Stimulated activated CD4-positive, alpha-beta T cell treated with anti-CD3 and anti-CD28 coated beads, Interleukin-1b, Interleukin-23, amount 100 ng/mL, for 24 hours (primary cell): ENCODE measurements around the gene APBB1.
A peak's percentile ranks its signal among the peaks of the same experiment; 100 is the strongest.

Source experiments
- DNase-seq, 4 experiments: peaks; one replicate each; pipeline ENCODE4 v3.0.0-alpha.2; 2020; ENCODE audit warnings: low read depth in 4 of 4, low spot score in 1 of 4

APBB1 gene

DNA sequence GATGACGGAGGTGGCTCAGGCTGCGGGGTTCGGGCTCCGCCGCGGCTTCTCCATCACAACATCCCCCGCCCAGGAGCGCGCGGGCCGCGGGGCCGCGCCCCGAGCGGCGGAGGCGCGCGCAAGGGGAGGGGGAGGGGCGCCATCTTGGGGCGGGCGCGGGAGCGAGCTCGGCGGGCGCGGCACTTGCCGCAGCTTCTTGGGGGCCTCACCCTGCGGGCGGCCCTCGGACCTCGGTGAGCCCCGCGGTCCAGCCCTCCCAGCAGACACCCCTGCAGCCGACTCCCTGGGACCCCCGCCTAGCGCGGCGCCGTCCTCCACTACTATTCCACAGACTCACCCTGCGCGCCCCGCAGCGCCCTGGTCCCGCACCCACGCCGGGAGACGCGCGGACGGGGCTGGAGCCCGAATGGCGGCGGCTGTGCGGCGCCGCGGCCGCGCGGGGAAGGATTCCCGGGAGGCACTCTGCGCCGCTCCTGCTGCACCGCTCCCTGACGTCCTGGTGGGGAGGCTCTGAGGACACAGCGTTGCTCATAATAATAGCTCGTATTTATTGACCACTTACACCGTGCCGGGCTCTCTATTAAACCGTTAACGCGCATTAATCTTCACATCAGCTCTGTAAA is at the start of gene APBB1:
Gene APBB1 (minus strand): TSS at position 86 of the 623 bp plus-strand sequence. CDS start 7,747 bp downstream, outside the sequence.
- peak in 3 of 4 experiments; percentile 58 to 65 (median 64) for DNase-seq

DNA sequence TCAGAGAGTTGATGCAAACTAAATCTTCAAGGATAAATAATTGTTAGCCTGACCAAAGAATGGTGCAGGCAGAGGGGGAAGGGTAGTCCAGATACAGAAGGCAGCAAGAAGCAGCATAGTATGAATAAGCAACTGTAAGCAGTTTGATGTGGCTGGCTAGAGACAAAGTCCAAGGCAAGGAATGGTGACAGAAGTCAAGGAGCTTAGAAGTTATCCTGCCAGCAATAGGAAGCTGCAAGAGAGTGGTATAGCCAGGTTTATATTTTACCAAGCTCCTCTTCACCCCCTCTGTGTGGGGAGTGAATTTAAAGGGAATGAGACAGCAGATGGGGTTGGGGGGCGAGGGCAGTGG is 40.2 kb upstream of the APBB1 start:
- no peak for DNase-seq

DNA sequence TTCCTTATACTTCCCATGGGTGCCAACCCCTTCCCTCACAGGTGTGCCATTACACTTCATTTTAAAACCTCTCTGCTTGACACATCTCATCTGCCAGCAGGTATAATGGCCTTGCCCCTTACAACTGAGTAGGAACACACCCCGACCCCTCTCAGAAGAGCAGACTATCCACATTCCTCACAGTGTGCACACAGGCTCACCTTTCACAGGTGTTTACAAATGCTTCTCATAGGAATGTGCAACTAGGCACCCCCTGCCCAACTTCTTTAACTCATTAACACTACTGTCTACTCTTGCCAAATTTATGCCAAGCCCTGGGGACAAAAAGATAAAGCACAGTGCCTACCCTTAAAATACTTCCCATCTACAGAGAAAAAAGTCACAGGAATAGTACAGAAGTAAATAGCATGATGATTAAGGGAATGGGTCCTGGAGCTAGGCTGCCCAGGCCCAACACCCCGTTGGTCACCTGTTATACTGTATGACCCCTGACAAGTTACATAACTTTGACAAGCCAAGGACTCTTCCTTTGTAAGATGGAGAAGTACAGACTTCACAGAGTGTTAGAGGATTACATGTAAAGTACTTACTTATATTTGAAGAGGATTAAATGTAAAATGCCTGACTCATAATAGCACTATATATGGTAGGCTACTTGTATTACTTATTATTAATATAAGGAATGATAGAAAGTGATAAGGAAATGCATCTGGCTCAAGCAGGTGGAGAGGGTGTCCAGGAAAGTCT is 39.6 kb upstream of the APBB1 start:
- DNase-seq = no peak

DNA sequence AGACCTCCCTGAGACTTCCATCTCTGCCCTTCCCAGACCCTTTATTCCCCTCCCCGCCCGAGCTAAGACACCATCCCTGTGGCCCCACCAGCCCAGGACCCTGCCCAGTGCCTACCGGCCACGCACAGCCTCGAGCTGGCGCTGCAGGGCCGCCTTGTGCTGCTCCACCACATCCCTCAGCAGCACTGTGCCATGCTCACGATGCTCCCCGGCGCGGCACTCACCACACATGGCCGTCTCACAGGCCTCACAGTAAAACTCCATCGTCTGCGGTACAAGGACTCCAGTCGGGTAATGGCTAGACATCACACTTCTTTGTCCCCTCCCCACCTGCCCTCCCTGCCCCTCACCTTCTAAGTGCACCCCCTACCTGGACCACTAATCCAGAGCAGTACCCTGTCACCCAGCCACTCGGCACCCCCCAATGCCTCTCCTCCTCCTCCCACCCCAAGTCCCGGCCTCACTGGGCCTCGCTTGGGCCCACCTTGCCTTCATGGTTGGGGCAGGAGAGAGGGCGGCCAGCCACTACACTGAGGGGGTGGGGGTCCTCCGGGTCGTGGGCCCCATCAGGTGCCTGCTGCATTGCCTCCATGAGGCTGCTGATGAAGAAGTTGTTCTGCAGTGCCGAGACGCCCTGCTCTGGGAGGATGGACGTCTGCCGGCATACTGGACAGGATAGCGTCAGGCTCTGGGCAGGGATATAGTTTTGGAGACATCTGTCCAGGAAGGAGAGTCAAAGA is 38.9 kb upstream of the APBB1 start:
- DNase-seq = no peak

DNA sequence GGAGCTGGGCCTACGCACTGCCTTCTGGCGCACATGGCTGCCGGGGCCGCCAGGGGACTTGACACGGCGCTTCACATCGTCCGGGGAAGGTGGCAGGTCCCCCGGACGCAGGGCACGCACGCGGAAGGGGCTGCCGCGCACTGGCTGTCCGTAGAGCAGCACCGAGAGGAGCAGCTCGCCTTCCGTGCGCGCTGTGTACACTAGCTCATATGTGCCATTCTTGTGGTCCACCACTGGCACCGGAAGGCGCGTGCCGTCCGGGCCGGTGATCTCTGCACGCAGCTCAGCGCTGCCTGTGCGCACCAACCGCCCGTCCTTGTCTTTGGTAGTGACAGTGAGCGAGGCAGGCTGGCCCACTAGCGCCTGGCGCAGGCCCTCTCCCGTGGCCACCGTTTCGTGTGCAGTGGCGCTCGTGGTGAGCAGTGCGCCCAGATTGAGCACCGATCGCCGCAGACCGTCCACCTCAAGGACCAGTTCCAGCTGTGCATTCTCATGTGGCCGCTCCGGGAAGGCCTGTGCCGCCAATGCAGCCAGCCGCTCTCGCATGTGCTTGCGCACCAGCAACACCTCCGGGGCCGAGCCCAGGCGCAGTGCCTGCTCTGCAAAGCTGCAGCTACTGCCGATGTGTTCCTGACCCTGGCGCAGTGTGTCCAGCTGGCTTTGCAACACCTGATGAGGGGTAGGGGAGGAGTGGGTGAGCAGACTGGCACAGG is 37.6 kb upstream of the APBB1 start:
- DNase-seq = no peak

DNA sequence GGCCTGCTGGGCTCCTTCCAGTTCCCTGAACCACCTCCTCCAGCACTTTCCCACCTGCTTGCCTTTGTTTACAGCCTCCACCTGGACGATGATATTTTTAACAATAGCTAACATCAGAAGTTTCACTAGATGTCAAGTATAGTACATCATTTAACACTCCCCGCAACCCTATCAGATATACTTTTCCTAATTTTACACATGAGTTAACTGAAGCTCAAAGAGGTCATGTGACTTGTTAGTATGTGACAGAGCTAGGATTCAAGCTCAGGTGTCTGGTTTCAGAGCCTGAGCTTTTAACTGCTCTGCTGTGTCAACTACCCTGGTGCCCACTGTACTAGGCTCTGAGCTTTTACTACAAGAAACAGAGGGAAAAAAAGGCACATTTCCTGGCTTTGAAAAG is 36.2 kb upstream of the APBB1 start:
- no peak for DNase-seq

DNA sequence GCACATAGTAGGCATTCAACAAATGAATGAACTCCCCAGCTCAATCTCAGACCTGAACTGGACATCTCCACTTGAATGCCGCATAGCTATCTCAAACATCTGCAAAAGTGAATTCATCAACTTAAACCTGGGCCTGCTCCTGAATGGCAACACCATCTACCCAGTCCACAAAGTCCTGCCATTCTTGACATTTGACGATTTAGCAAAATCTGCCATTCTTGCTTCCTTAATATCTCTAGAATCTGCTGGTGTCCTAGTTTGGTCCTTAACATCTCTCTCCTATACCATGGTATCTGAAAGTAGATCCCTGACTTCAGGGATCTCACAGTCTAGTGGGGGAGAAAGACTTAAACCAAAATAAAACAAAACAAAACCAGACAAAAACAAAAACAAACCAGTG is 34.3 kb upstream of the APBB1 start:
- DNase-seq = no peak

DNA sequence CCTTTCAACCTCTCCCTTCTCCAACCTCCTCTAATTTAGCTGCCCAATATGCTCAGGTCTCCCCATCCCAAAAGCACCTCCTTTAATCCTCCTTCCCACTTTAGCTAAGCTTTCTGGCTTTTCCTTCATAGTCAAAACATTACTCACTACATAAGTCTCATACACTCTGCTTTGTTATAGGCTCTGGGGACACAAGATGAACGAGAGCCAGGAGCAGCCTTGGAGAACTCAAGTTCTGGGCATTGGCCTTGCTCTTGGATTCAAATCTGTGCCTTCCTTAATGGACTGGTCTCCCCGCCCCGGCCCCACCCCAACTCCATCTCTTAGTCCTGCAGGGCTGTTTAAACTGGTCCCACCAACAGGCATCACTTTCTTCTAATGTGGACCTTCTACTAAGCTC is 33.3 kb upstream of the APBB1 start:
- DNase-seq = no peak

DNA sequence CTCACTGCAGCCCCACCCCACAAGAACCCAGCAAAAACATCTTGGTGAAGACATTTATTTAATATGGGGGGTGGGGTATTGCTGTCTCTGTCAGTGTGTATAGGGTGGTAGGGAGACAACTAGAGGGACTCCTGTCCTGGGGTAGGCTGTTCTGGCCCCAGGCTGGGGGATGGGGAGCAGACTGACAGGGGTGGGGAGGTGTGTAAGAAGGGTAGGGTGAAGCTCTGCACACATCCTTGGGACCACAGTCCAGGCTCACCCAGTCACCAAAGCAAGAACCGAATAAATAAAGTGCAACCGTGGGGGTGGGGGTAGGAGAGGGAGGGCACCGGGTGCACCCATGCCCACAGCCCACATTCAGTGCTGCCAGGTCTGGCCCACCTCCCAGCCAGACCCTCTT is 29.7 kb upstream of the APBB1 start:
- no peak for DNase-seq

DNA sequence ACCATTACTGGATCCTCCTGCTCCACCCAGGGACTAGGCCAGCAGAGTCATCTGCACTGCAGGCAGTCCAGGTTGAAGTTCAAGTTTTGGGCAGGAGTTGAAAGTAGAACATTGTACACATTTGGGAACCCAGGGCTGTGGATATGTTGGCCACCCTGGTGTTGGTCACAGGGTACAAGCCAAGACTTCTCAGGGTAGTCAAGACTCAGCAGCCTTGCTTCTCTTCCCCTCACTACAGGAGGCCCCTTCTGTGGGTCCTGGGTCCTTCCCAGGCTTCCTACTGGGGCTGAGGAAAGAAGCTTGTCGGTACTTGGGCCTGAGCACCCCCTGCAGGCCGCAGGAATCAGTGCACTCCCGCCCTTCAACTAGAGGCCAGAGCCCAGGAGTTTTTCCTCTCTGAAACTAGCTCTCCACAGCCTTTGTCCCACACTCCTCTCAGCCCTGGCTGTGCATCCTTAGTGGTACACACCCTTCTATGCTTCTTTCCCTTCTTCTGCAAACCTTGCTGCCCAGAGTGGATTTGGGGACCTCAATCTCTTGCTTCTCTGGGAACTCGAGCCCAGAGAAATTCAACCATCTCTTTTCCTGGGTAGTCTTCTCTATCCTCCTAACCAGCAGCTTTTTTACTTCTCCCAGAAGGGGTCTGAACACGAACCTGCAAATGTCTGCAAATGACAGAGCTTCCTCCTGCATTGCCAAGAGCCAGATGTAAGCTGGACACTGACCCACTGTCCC is 24.5 kb upstream of the APBB1 start:
- peak; percentile 16 to 36 (median 30) for DNase-seq

DNA sequence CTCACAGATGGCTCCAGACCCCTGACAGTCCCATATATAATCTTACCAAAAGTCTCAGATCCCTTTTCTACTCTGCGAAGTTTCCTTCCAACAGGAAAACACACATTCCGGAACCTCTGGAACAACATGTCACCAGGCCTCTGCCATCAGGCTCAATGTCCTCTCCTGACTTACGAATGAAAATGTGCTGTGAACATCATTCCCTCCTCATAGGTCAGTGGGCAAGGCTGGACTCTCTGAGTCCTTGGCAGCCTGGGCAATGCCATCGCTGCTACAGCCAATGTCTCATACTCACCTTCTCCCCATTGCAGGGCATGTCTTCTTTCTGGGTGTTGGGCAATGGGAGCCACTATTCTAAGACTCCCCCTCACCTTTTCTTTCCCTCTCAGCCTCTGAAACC is 23.5 kb upstream of the APBB1 start:
- DNase-seq = no peak

DNA sequence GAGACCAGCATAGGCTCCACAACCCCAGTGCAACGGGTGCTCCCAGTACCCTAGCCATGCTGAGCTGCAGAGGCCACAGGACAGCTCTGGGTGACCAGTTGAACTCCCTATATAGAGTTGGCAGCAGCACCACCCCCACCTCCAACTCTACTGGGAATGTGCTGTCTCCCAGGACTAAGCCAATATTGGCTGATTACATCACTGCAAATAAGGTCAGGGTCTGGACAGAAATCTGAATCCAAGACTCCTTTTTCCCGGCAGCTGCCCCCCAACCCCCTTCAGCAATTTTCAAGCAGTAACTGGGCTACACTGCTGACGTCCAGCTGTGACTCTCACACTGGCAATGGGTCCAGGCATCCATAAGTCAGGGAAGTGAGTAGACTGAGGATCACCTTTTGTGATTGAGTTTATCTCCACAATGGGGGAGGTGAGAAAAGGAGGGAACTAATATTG is 22.0 kb upstream of the APBB1 start, which contains the start of gene HPX:
Gene HPX (minus strand): TSS at position 82 of the 453 bp plus-strand sequence. CDS start 24 bp downstream, at position 58.
- no peak for DNase-seq

DNA sequence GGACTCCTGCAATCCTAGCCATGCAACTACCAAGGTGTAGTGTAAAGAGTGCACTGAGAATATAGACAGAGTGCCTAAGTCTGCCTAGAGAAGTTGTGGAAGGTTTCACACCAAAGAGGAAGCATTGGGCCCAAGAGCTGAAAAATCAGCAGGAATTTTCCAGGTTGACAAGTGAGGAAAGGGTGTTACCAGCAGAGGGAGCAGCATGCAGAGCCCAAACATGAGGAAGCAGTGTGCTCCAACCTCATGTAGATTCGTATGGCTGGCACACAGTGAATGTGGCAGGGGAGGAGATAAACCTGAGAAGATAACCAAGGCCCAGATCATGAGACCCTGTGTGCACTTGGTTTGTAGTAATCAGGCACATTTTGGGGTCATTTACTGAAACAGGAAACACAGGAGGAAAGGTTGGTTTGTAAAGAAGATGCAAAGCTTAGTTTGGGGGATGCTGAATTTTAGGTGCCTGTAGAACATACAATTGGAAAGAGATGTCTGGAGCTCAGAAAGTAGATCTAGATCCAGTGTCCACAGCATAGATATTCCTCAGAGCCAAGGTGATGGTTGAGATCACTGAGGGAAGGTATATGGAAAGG is 20.2 kb upstream of the APBB1 start:
- no peak for DNase-seq

DNA sequence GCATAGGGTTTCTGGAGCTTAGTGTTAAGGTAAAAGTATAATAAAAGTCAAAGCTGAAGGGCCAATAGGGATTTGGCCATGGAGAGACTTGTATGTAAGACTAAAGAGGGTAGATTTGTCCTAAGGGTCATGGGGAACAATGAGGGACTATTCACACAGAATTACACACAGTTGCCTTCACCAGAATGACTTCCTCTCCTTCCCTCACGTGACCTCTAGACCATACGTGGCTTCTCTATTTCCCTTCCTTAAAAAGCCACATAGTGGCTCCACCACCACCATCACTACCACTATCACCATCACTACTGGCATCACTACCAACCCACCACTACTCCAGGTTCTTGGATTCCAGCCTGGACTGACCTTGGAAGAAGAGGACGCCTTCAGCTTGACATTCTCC is 19.1 kb upstream of the APBB1 start:
- no peak for DNase-seq

DNA sequence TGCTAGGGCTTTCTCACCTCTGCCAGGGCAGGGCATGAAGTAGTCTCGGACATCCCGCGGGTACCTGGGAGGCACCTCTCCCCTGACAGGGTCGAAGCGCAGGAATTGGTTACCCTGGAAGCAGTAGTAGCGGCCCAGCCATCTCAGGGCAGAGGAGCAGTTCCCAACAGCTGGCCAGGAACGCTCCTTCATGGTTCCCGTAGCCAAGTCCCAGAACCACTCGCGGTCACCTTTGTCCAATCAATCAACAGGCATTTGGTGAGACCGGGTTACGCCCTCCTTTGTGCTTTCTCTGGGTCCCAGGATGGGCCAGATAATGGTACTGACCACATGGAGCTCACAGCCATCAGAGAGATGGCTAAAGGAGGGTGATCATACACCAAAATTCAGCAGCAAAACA is 18.5 kb upstream of the APBB1 start:
- no peak for DNase-seq

DNA sequence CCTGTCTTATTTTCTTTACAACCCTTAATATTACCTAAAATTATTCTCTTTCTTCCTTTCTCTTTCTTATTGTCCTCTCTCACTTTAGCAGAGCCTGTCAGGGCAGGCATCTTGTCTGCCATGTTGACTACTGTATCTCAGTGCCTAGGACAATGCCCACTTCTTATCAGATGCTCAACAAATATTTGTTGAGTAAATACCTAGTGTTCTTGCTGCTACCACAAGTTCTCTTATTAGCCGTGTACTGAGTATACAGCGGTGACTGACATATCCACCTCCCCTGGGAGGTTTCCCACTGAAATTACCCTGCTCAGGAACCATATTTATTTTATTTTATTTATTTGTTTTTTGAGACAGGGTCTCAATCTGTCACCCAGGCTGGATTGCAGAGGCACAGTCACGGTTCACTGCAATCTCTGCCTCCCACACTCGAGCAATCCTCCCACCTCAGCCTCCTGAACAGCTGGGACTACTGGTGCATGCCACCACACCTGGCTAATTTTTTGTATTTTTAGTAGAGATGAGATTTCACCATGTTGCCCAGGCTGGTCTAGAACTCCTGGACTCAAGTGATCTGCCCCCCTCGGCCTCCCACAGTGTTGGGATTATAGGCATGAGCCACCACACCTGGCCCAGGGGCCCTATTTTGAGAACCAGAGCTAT is 15.2 kb upstream of the APBB1 start:
- DNase-seq = no peak

DNA sequence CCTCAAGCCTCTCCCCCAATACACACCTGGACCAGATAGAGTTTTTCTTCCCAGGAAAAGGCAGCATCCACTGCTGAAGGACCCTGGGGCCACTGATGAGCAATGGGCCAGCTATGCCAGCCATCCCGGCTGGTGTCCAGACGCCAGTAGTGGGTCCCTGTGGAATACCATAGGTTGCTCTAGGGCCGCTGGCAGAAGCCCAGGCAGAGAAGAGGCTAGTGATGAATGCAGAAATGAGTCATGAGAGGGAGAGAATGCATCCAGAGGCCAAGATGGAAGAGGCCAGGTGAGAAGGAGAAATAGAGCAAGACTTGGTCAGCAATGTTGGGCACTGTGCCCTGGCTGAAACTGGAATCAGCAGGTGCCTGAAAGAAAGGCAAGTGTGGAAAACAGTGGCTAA is 13.0 kb upstream of the APBB1 start:
- no peak for DNase-seq

DNA sequence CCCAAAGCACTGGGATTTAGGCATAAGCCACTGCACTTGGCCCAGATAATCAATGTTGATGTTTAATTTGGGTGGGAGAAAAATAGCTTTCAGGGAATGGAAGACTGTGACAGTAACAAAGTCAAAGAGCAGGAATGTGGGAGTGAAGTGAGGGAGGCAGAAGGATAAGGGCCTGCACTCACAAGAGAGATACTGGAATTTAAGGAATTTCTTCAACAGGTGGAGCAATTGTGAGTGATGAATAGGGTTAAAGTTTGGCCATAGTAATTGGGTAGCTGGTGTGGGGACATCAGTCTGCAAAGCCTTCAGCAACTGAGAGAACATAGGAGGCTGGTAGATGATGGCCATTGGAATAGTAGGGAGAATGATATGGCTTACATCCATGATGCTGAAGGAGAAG is 8.6 kb upstream of the APBB1 start:
- no peak for DNase-seq

DNA sequence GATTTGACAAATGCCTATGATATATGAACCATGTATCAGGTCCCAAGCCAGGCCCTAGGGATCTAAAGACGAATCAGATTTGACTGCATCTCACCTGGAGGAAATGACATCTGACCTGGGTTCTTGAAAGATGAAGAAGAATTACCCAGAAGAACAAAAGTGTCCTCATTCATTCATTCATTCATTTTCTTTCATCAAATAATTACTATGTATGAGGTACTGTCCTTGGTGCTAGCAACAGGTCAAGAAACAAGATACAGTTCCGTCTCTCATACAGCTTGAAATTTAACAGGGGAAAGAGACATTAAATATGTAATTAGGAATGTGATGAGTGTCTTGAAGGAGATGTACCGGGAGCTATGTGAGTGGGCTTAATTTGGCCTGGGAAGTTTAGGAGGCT is 1.8 kb upstream of the APBB1 start:
- DNase-seq = no peak

DNA sequence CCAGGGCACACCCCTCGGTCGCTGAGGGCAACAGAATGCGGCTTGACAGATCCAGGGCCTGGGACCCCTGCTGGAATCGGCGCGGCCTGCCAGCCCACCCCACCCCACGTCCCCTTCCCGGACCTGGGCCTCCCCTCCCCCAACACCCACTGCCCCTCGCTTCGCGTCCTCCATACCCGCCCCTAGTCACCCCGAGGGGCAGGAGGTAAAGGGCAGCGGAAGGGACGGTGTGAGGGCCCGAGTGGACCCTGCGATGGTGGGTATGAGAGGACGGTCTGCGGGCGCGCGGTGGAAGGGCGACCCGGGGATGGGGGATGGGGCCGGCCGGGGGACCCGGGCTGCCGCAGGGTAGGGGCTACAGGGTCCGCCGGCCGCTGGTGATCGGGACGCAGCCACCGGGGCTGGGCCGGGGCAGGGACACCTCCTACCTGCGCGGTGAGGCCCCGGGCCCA is 311 bp downstream of the APBB1 start:
- no peak for DNase-seq
